ENCODE data around the gene RTKN.

Gene RTKN

GRCh38 chr2:74387346-74387745, 54.4 kb downstream of the RTKN start:
- no peak overlapping the region for H3K4me3 ChIP-seq (ENCODE audit: control insufficient read depth, low read depth, low read length)
- no peak for TF ChIP-seq CTCF (conservative IDR thresholded peaks at IDR 0.05; ENCODE audit: control insufficient read depth, insufficient read depth, low read depth, low read length)
- peak; percentile 62 for DNase-seq (ENCODE audit: low read depth)

GRCh38 chr2:74385396-74385795, 56.3 kb downstream of the RTKN start:
- TF ChIP-seq CTCF (conservative IDR thresholded peaks at IDR 0.05; ENCODE audit: control insufficient read depth, insufficient read depth, low read depth, low read length): no peak
- H3K4me3 ChIP-seq (ENCODE audit: control insufficient read depth, low read depth, low read length): no peak overlapping the region
- DNase-seq (ENCODE audit: low read depth): peak; percentile 30

GRCh38 chr2:74384051-74384450, 57.7 kb downstream of the RTKN start:
- H3K4me3 ChIP-seq (ENCODE audit: control insufficient read depth, low read depth, low read length): no peak overlapping the region
- TF ChIP-seq CTCF (conservative IDR thresholded peaks at IDR 0.05; ENCODE audit: control insufficient read depth, insufficient read depth, low read depth, low read length): no peak

GRCh38 chr2:74383254-74383653, 58.5 kb downstream of the RTKN start:
- no peak for TF ChIP-seq CTCF (conservative IDR thresholded peaks at IDR 0.05; ENCODE audit: control insufficient read depth, insufficient read depth, low read depth, low read length)
- DNase-seq (ENCODE audit: low read depth): peak; percentile 62
- H3K4me3 ChIP-seq (ENCODE audit: control insufficient read depth, low read depth, low read length): no peak overlapping the region

More at GRCh38 chr2:74384051-74384450, 57.7 kb downstream of the RTKN start:
- no peak for DNase-seq (ENCODE audit: low read depth)

- TF ChIP-seq CTCF (conservative IDR thresholded peaks at IDR 0.05; ENCODE audit: control insufficient read depth, insufficient read depth, low read depth, low read length): no peak
Measured at GRCh38 chr2:74381751-74382150, 60.0 kb downstream of the RTKN start.

GRCh38 chr2:74379851-74380789, 61.6 kb downstream of the RTKN start, which contains the start of gene DCTN1:
TSS of gene DCTN1 (minus strand) at chr2:74380311. CDS start at chr2:74380037, 274 bp downstream.
- H3K4me3 ChIP-seq (ENCODE audit: control insufficient read depth, low read depth, low read length): peak within 1 kb of the TSS; percentile 40
- TF ChIP-seq CTCF (conservative IDR thresholded peaks at IDR 0.05; ENCODE audit: control insufficient read depth, insufficient read depth, low read depth, low read length): no peak
- DNase-seq (ENCODE audit: low read depth): peak; percentile 73

More at GRCh38 chr2:74381751-74382150, 60.0 kb downstream of the RTKN start:
- H3K4me3 ChIP-seq (ENCODE audit: control insufficient read depth, low read depth, low read length): no peak overlapping the region
- no peak for DNase-seq (ENCODE audit: low read depth)
